ENCODE measurements around the gene APPL2.

APPL2 gene

DNA sequence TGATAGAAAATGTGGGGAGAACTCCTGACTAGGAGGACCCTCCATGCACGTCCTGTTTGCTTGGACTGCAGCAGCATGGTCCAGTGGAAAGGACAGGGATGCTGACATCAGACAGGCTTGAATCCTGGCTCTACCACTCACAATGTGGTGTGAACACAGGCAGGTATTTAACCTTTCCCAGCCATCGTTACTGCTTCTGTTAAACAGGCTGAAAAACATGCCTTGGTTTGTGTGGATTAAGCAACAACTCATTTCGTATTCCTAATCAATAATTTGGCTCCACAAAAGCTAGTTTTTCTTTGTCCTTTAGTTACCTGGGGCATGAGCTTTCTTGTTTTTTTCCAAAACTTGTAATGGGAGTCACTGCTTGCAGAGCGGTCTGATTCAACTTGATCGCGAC, 41.0 kb downstream of the APPL2 start:
- Histone ChIP-seq H3K27me3 (ENCODE audit: control insufficient read depth, low read length) (no peaks in the 10 kb centered on the region), H3K4me3 (ENCODE audit: low read length) (no peak overlapping the region), H3K4me1 (ENCODE audit: control insufficient read depth, low read length) (no peaks in the 10 kb centered on the region), H3K9me3 (ENCODE audit: control insufficient read depth, insufficient read depth, low read length) (no peaks in the 10 kb centered on the region), H3F3A (ENCODE audit: control insufficient read depth, insufficient read depth) (no peaks in the 10 kb centered on the region), H3K36me3 (ENCODE audit: control insufficient read depth, low read length) (peaks cover 9% of the 10 kb centered on the region), H3K79me2 (ENCODE audit: control insufficient read depth, low read length) (no peaks in the 10 kb centered on the region), H3K9me2 (replicated peaks; ENCODE audit: control insufficient read depth, low read length) (no peaks in the 10 kb centered on the region), H4K20me1 (ENCODE audit: control insufficient read depth, insufficient read depth, low read depth, low read length) (no peaks in the 10 kb centered on the region), H3K27ac (ENCODE audit: low read depth, low read length) (no peak overlapping the region), H3K4me2 (ENCODE audit: low read length) (no peak overlapping the region)
- TF ChIP-seq EZH2phosphoT487 (IDR thresholded peaks at IDR 0.05; ENCODE audit: borderline replicate concordance, low read length) (no peak), CTCF (IDR thresholded peaks at IDR 0.05; ENCODE audit: low read depth, low read length, poor library complexity, severe bottlenecking) (no peak)

GRCh38 chr12:105192624-105193225, 43.2 kb downstream of the APPL2 start:
- no peaks in the 10 kb centered on the region for H3K9me2 ChIP-seq (replicated peaks; ENCODE audit: control insufficient read depth, low read length)
- H3K27ac ChIP-seq (ENCODE audit: low read depth, low read length): no peak overlapping the region
- H3K36me3 ChIP-seq (ENCODE audit: control insufficient read depth, low read length): peaks cover 19% of the 10 kb centered on the region
- TF ChIP-seq EZH2phosphoT487 (IDR thresholded peaks at IDR 0.05; ENCODE audit: borderline replicate concordance, low read length) (no peak), CTCF (IDR thresholded peaks at IDR 0.05; ENCODE audit: low read depth, low read length, poor library complexity, severe bottlenecking) (no peak)
- H3K4me3 ChIP-seq (ENCODE audit: low read length): no peak overlapping the region
- peaks cover 3% of the 10 kb centered on the region; the same call in 1 of the 2 replicates for H3F3A ChIP-seq (ENCODE audit: control insufficient read depth, insufficient read depth)
- no peak overlapping the region for H3K4me2 ChIP-seq (ENCODE audit: low read length)
- no peaks in the 10 kb centered on the region for H3K4me1 ChIP-seq (ENCODE audit: control insufficient read depth, low read length)
- H4K20me1 ChIP-seq (ENCODE audit: control insufficient read depth, insufficient read depth, low read depth, low read length): peaks cover 3% of the 10 kb centered on the region; the same call in 1 of the 2 replicates
- no peaks in the 10 kb centered on the region for H3K79me2 ChIP-seq (ENCODE audit: control insufficient read depth, low read length)
- no peaks in the 10 kb centered on the region for H3K27me3 ChIP-seq (ENCODE audit: control insufficient read depth, low read length)
- H3K9me3 ChIP-seq (ENCODE audit: control insufficient read depth, insufficient read depth, low read length): no peaks in the 10 kb centered on the region

- Histone ChIP-seq H4K20me1 (ENCODE audit: control insufficient read depth, insufficient read depth, low read depth, low read length) (peaks cover 3% of the 10 kb centered on the region; the same call in 1 of the 2 replicates), H3K9me2 (replicated peaks; ENCODE audit: control insufficient read depth, low read length) (no peaks in the 10 kb centered on the region), H3K4me2 (ENCODE audit: low read length) (no peak overlapping the region), H3K4me1 (ENCODE audit: control insufficient read depth, low read length) (no peaks in the 10 kb centered on the region), H3F3A (ENCODE audit: control insufficient read depth, insufficient read depth) (peaks cover 4% of the 10 kb centered on the region; the same call in 1 of the 2 replicates), H3K79me2 (ENCODE audit: control insufficient read depth, low read length) (no peaks in the 10 kb centered on the region), H3K27me3 (ENCODE audit: control insufficient read depth, low read length) (no peaks in the 10 kb centered on the region), H3K27ac (ENCODE audit: low read depth, low read length) (no peak overlapping the region), H3K9me3 (ENCODE audit: control insufficient read depth, insufficient read depth, low read length) (no peaks in the 10 kb centered on the region), H3K4me3 (ENCODE audit: low read length) (no peak overlapping the region), H3K36me3 (ENCODE audit: control insufficient read depth, low read length) (peaks cover 34% of the 10 kb centered on the region)
- TF ChIP-seq EZH2phosphoT487 (IDR thresholded peaks at IDR 0.05; ENCODE audit: borderline replicate concordance, low read length) (no peak), CTCF (IDR thresholded peaks at IDR 0.05; ENCODE audit: low read depth, low read length, poor library complexity, severe bottlenecking) (no peak)
Measured at GRCh38 chr12:105190530-105190929, 45.4 kb downstream of the APPL2 start.

All from DOHH2 (cell line).